LNCaP clone FGC (cell line): ENCODE results near the gene PLXNA2.

ENCODE experiments used
- DNase-seq: peaks from one replicate; pipeline ENCODE4 v3.0.0-alpha.2; 2011; ENCODE audit warnings: low read depth
- H3K4me3 ChIP-seq: 2 replicates; pipeline ENCODE4 v1.5.1; 2011; ENCODE audit warnings: mild to moderate bottlenecking, low read depth, low read length, control low read depth
- CTCF ChIP-seq: IDR thresholded peaks from 2 replicates; pipeline ENCODE4 v1.5.1; 2012; ENCODE audit warnings: mild to moderate bottlenecking; ENCODE audit not compliant: control insufficient read depth, insufficient read depth; ENCODE audit errors: extremely low read depth

PLXNA2 gene

GRCh38 chr1:208231881-208232661 lies 12.1 kb downstream of the PLXNA2 start:
- no peak for TF ChIP-seq CTCF
- no peak overlapping the region for H3K4me3 ChIP-seq
- DNase-seq: no peak

- no peak for TF ChIP-seq CTCF
- H3K4me3 ChIP-seq: no peak overlapping the region
- no peak for DNase-seq
Observed at GRCh38 chr1:208230668-208231529, 13.3 kb downstream of the PLXNA2 start.

- TF ChIP-seq CTCF: no peak
- H3K4me3 ChIP-seq: no peak overlapping the region
- no peak for DNase-seq
Observed at GRCh38 chr1:208228550-208228949, 15.6 kb downstream of the PLXNA2 start.

- TF ChIP-seq CTCF: no peak
- no peak for DNase-seq
- H3K4me3 ChIP-seq: no peak overlapping the region
Observed at GRCh38 chr1:208228026-208228425, 16.2 kb downstream of the PLXNA2 start.

- DNase-seq: no peak
- H3K4me3 ChIP-seq: no peak overlapping the region
- no peak for TF ChIP-seq CTCF
Observed at GRCh38 chr1:208227366-208227765, 16.8 kb downstream of the PLXNA2 start.

- DNase-seq: no peak
- no peak overlapping the region for H3K4me3 ChIP-seq
- no peak for TF ChIP-seq CTCF
Observed at GRCh38 chr1:208225954-208226937, 17.9 kb downstream of the PLXNA2 start.
